ENCODE measurements around the gene ZSCAN5C.

ZSCAN5C gene

DNA sequence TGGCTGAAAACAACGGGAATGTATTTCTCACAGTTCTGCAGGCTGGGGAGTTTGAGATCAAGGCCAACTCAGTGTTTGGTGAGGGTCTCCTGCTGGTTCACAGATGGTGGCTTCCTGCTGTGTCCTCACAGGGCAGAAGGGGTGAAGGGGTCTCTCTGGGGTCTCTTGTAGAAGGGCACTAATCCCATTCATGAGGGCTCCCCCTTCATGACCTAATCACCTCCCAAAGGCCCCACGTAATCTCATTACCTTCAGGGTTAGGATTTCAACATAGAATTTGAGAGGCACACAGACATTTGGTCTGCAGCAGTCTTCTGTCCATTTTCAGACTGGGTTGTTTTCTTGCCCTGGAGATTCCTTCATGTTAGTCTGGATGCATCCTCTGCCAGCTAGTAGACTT is 49.4 kb upstream of the ZSCAN5C start (continued):
- no peak for TF ChIP-seq ZNF37A (tag by site-specific recombination; IDR thresholded peaks at IDR 0.05)
- TF ChIP-seq ZNF214 (tag by site-specific recombination; IDR thresholded peaks at IDR 0.05; ENCODE audit: borderline replicate concordance), result no peak
- TF ChIP-seq, protein P1, sequence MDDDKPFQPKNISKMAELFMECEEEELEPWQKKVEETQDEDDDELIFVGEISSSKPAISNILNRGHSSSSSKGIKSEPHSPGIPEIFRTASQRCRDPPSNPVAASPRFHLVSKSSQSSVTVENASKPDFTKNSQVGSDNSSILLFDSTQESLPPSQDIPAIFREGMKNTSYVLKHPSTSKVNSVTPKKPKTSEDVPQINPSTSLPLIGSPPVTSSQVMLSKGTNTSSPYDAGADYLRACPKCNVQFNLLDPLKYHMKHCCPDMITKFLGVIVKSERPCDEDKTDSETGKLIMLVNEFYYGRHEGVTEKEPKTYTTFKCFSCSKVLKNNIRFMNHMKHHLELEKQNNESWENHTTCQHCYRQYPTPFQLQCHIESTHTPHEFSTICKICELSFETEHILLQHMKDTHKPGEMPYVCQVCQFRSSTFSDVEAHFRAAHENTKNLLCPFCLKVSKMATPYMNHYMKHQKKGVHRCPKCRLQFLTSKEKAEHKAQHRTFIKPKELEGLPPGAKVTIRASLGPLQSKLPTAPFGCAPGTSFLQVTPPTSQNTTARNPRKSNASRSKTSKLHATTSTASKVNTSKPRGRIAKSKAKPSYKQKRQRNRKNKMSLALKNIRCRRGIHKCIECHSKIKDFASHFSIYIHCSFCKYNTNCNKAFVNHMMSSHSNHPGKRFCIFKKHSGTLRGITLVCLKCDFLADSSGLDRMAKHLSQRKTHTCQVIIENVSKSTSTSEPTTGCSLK (tag by site-specific recombination; IDR thresholded peaks at IDR 0.05), result no peak
- TF ChIP-seq, protein P2, sequence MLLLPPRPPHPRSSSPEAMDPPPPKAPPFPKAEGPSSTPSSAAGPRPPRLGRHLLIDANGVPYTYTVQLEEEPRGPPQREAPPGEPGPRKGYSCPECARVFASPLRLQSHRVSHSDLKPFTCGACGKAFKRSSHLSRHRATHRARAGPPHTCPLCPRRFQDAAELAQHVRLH (tag by site-specific recombination; IDR thresholded peaks at IDR 0.05), result no peak
- TF ChIP-seq, protein P3, sequence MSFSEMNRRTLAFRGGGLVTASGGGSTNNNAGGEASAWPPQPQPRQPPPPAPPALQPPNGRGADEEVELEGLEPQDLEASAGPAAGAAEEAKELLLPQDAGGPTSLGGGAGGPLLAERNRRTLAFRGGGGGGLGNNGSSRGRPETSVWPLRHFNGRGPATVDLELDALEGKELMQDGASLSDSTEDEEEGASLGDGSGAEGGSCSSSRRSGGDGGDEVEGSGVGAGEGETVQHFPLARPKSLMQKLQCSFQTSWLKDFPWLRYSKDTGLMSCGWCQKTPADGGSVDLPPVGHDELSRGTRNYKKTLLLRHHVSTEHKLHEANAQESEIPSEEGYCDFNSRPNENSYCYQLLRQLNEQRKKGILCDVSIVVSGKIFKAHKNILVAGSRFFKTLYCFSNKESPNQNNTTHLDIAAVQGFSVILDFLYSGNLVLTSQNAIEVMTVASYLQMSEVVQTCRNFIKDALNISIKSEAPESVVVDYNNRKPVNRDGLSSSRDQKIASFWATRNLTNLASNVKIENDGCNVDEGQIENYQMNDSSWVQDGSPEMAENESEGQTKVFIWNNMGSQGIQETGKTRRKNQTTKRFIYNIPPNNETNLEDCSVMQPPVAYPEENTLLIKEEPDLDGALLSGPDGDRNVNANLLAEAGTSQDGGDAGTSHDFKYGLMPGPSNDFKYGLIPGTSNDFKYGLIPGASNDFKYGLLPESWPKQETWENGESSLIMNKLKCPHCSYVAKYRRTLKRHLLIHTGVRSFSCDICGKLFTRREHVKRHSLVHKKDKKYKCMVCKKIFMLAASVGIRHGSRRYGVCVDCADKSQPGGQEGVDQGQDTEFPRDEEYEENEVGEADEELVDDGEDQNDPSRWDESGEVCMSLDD (tag by site-specific recombination; IDR thresholded peaks at IDR 0.05), result no peak

DNA sequence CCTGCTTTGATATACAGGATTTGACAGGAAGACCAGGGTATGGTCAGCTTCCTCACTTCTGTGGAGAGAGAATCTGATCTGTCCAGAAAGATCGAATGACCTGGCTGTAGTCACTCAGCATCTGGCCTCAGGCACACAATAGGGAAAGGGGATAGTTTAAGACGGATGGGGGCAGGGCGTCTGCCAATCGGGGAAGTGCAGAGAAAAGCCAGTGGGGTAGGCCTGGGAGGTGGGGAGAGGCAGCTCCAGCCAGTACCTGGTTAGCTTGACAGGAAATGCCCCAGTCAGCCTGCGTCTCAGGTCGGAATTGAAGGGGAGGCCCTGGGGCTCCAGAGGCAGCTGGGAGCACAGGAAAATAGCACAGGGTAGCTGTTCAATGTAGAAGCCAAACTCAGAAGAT is 48.6 kb upstream of the ZSCAN5C start:
- CTCF ChIA-PET, result interaction anchor here (0.7 kb wide), 1 partner anchor 527 kb away, joined by 3 read pairs; no protein-coding TSS in a partner anchor
- TF ChIP-seq ZNF366 (tag by site-specific recombination; conservative IDR thresholded peaks at IDR 0.05) (no peak), ZNF184 (tag by site-specific recombination; IDR thresholded peaks at IDR 0.05) (no peak), ZNF157 (tag by site-specific recombination; IDR thresholded peaks at IDR 0.05) (no peak), ZNF416 (tag by site-specific recombination; IDR thresholded peaks at IDR 0.05) (no peak), ZNF146 (tag by site-specific recombination; IDR thresholded peaks at IDR 0.05) (no peak), ZNF423 (tag by site-specific recombination; IDR thresholded peaks at IDR 0.05) (no peak), ZNF354C (tag by site-specific recombination; IDR thresholded peaks at IDR 0.05; ENCODE audit: borderline replicate concordance, low read depth) (no peak), ZNF239 (tag by site-specific recombination; IDR thresholded peaks at IDR 0.05) (no peak), ZFP41 (tag by site-specific recombination; IDR thresholded peaks at IDR 0.05; ENCODE audit: borderline replicate concordance) (no peak), ZNF23 (tag by site-specific recombination; IDR thresholded peaks at IDR 0.05; ENCODE audit: borderline replicate concordance) (no peak), ZNF610 (tag by site-specific recombination; IDR thresholded peaks at IDR 0.05; ENCODE audit: borderline replicate concordance) (no peak)
- TF ChIP-seq, protein P4, sequence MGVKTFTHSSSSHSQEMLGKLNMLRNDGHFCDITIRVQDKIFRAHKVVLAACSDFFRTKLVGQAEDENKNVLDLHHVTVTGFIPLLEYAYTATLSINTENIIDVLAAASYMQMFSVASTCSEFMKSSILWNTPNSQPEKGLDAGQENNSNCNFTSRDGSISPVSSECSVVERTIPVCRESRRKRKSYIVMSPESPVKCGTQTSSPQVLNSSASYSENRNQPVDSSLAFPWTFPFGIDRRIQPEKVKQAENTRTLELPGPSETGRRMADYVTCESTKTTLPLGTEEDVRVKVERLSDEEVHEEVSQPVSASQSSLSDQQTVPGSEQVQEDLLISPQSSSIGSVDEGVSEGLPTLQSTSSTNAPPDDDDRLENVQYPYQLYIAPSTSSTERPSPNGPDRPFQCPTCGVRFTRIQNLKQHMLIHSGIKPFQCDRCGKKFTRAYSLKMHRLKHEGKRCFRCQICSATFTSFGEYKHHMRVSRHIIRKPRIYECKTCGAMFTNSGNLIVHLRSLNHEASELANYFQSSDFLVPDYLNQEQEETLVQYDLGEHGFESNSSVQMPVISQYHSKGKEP (tag by site-specific recombination; IDR thresholded peaks at IDR 0.05), result no peak
- TF ChIP-seq, protein P5, sequence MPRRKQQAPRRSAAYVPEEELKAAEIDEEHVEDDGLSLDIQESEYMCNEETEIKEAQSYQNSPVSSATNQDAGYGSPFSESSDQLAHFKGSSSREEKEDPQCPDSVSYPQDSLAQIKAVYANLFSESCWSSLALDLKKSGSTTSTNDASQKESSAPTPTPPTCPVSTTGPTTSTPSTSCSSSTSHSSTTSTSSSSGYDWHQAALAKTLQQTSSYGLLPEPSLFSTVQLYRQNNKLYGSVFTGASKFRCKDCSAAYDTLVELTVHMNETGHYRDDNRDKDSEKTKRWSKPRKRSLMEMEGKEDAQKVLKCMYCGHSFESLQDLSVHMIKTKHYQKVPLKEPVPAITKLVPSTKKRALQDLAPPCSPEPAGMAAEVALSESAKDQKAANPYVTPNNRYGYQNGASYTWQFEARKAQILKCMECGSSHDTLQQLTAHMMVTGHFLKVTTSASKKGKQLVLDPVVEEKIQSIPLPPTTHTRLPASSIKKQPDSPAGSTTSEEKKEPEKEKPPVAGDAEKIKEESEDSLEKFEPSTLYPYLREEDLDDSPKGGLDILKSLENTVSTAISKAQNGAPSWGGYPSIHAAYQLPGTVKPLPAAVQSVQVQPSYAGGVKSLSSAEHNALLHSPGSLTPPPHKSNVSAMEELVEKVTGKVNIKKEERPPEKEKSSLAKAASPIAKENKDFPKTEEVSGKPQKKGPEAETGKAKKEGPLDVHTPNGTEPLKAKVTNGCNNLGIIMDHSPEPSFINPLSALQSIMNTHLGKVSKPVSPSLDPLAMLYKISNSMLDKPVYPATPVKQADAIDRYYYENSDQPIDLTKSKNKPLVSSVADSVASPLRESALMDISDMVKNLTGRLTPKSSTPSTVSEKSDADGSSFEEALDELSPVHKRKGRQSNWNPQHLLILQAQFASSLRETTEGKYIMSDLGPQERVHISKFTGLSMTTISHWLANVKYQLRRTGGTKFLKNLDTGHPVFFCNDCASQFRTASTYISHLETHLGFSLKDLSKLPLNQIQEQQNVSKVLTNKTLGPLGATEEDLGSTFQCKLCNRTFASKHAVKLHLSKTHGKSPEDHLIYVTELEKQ (tag by site-specific recombination; IDR thresholded peaks at IDR 0.05; ENCODE audit: borderline replicate concordance), result no peak
- TF ChIP-seq, protein P6, sequence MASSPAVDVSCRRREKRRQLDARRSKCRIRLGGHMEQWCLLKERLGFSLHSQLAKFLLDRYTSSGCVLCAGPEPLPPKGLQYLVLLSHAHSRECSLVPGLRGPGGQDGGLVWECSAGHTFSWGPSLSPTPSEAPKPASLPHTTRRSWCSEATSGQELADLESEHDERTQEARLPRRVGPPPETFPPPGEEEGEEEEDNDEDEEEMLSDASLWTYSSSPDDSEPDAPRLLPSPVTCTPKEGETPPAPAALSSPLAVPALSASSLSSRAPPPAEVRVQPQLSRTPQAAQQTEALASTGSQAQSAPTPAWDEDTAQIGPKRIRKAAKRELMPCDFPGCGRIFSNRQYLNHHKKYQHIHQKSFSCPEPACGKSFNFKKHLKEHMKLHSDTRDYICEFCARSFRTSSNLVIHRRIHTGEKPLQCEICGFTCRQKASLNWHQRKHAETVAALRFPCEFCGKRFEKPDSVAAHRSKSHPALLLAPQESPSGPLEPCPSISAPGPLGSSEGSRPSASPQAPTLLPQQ (tag by site-specific recombination; IDR thresholded peaks at IDR 0.05), result no peak
- TF ChIP-seq, protein P7, sequence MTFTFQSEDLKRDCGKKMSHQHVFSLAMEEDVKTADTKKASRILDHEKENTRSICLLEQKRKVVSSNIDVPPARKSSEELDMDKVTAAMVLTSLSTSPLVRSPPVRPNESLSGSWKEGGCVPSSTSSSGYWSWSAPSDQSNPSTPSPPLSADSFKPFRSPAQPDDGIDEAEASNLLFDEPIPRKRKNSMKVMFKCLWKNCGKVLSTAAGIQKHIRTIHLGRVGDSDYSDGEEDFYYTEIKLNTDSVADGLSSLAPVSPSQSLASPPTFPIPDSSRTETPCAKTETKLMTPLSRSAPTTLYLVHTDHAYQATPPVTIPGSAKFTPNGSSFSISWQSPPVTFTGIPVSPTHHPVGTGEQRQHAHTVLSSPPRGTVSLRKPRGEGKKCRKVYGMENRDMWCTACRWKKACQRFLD (tag by site-specific recombination; IDR thresholded peaks at IDR 0.05), result no peak
- TF ChIP-seq, protein P8, sequence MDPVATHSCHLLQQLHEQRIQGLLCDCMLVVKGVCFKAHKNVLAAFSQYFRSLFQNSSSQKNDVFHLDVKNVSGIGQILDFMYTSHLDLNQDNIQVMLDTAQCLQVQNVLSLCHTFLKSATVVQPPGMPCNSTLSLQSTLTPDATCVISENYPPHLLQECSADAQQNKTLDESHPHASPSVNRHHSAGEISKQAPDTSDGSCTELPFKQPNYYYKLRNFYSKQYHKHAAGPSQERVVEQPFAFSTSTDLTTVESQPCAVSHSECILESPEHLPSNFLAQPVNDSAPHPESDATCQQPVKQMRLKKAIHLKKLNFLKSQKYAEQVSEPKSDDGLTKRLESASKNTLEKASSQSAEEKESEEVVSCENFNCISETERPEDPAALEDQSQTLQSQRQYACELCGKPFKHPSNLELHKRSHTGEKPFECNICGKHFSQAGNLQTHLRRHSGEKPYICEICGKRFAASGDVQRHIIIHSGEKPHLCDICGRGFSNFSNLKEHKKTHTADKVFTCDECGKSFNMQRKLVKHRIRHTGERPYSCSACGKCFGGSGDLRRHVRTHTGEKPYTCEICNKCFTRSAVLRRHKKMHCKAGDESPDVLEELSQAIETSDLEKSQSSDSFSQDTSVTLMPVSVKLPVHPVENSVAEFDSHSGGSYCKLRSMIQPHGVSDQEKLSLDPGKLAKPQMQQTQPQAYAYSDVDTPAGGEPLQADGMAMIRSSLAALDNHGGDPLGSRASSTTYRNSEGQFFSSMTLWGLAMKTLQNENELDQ (tag by site-specific recombination; IDR thresholded peaks at IDR 0.05; ENCODE audit: low read depth), result no peak
- Histone ChIP-seq H3K4me3 (ENCODE audit: low read depth, low read length) (no peak overlapping the region), H3K9me3 (ENCODE audit: control insufficient read depth, insufficient read depth, low read depth, low read length) (no peaks in the 10 kb centered on the region), H3K4me1 (ENCODE audit: control insufficient read depth, insufficient read depth, low read length) (no peaks in the 10 kb centered on the region), H3K27ac (ENCODE audit: extremely low read depth, low read depth, low read length) (no peak overlapping the region), H3K36me3 (ENCODE audit: control insufficient read depth in 2 of 2, insufficient read depth in 1 of 2, low read length in 2 of 2) (peaks cover 12 to 67% of the 10 kb centered on the region in 2 experiments; a peak in 2 of 3 replicates)
- POLR2A ChIA-PET, result no interaction called here
